ENCODE measurements around the gene CDC42BPA.
"Not testable (repeated sequence)": the region's sequence is repeated elsewhere in the genome, so short reads cannot be mapped to it uniquely, and the experiment has no call there.

CDC42BPA gene

DNA sequence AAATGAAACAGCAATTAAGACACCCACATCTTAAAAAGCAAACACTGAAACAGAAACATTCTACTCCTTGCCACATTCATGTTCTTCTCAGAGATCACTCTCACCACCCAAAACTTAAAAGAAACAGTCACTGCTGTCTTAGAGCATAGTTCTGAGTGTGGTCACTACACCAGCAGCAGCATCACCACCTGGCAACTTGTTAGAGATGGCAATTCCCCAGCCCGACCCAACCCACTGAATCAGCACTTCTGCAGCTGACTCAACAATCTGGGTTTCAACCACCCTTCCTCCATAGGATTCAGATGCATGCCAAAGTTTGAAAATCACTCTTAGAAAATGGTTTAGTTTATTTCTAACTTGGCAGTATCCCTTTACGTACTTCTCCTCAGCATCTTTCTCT is 126.1 kb downstream of the CDC42BPA start:
- DNase-seq (ENCODE audit: low read depth): no peak

DNA sequence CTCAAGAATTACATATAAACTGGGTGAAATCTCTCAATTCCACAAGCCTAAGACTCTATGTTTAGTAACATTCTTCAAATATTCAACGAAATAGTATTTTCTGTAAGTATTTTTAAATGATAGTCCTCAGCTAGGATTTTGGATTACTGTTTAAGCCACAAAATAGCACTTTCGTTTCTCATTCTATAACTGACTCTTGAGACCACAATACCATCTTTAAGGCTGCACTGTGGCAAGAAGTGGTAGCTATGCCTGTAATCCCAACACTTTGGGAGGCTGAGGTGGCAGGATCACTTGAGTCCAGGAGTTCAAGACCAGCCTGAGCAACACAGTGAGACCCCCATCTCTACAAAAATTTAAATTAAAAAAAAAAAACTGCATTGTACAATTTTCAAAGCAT is 126.7 kb downstream of the CDC42BPA start:
- DNase-seq (ENCODE audit: low read depth): no peak

DNA sequence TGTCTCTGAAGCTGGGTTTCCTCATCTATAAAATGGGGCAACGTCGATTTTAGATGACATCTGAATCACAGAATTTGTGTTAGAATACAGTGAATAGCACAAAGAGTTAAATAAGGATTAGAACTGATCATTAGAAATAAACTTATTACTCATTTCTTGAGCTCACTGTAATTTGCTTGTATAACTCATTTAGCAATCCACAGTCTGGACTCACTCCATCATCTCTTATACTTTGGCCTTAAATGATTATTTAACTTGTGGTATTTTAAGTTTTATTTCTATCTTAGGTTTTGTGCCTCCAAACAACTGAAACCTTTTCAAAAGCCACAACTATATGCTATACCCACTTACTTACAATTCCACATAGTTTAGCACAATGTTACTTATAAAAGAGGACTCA is 128.0 kb downstream of the CDC42BPA start:
- no peak for DNase-seq (ENCODE audit: low read depth)

DNA sequence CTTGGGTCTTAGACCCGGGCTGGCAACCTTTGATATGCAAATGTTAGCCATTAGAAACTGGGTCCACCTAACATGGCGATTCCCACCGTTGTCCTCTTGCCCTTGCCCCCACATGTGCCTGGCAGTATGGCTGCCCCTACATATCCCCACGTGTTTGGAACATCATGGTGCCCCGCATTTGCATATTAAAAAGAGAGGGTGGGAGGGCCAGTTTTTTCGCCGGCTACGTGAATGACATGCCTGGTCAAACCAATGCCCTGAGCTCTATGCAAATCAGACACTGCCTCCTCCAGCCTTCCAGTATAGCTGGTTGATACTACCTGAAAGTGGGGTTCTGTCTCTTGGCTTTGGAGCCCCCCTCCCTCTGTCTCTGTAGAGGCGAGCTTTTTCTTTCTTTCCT is 133.0 kb downstream of the CDC42BPA start:
- no peak for DNase-seq (ENCODE audit: low read depth)

DNA sequence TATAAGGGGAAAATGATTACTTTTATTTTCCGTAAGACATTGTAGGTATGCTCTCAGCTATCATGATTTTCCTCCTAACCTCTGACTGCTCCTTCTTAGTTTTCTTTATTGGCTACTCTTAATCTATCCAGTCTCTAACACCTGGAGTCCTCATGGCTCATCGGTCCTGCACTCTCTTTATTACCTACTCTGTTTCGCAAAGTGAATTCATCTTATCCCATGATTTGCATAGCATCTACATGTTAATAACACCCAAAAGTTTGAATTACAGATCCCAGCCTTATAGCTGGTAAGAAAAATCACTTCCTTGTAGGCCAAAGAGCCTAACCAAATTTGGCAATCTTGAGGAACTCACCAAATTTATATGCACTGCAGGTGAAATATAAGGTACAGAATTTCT is 136.3 kb downstream of the CDC42BPA start:
- no peak for DNase-seq (ENCODE audit: low read depth)

DNA sequence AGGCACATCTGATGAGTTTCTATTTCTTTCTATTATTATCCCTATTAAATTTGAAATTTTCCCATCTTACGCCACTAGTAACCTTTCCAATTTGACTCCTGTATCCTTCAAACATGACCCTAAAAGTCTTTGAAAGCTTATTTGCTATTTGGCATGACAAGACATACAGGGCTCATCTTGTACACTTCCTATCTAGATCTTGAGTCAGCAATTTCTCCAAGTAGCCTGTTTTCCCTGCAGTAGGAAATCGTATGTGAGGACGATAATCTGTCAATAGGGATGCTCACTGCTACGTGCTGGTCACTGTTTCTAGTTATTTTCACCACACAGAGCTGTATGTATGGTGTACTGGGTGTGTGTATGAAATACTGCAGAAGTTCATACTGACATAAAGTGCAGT is 142.7 kb downstream of the CDC42BPA start:
- DNase-seq (ENCODE audit: low read depth): no peak

DNA sequence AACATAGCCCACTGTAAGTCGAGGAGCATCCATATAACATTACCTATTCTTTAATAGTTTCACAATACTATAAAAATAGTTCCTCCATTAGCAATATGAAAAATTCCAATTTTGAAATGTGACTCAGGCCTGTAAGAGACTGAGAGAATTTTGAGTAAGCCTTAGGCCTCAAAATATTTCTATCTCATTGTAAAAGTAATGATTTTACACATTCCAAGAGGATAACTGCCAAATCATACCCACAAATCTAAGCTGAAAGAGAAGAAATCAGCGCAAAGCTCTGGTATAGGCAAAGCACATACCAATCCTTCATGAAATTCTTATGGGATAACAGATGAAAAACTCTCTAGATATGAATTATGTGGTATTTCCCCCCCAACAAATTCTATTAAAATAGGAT is 144.1 kb downstream of the CDC42BPA start:
- no peak for DNase-seq (ENCODE audit: low read depth)

DNA sequence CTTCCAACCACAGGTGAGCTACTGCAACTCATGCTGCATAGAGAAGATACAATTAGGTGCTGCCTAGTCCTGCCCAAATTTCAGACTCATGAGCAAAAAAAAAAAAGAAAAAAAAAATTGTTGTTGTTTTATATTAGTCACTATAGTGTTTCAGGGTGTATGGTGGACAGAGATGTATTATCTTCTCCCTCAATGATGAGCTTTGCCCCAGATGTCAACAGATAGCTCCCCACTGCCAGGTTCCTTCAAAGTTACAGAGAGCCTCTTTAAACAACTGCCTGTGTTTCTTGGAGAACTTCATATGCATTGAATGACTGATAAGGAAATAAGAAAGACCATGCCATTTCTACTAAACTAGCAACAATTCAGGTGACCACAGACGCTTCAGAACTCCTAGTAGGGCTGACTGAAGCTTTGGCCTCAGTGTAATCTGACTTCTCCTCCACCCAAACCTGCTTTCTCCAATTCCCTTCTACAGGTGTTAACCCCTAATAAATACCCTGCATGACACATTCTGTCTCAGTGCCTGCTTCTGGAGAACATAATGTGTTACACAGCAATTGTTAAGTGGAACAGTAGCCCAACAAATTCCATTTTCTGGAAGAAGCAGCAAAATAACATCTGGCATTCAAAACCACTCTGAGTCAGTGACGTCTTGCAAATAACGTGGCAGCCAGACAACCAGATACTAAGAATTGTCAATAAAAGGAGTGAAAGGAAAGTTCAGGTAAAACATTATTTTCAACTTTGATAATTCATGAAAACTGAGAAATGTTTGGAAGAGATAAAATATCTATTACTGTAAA is 147.7 kb downstream of the CDC42BPA start:
- DNase-seq (ENCODE audit: low read depth): no peak

DNA sequence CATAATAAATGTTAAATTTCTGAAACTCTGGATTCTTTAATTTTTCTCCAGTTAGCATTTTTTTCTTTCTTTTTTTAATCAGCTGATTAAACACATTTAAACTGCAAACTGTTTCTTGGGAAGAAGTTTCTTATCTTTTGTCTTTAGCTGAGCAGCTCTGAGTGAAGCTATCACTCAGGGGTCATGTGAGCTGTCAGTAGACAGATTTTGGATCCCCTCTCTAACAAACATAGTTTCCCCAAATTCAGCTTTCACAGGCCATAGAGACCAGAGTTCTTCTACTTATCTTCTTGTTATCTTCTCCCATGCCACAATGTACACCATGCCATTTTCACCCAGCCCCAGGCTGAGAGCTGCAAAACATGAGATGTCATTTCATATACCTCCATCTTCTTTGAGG is 148.9 kb downstream of the CDC42BPA start:
- DNase-seq (ENCODE audit: low read depth): no peak

DNA sequence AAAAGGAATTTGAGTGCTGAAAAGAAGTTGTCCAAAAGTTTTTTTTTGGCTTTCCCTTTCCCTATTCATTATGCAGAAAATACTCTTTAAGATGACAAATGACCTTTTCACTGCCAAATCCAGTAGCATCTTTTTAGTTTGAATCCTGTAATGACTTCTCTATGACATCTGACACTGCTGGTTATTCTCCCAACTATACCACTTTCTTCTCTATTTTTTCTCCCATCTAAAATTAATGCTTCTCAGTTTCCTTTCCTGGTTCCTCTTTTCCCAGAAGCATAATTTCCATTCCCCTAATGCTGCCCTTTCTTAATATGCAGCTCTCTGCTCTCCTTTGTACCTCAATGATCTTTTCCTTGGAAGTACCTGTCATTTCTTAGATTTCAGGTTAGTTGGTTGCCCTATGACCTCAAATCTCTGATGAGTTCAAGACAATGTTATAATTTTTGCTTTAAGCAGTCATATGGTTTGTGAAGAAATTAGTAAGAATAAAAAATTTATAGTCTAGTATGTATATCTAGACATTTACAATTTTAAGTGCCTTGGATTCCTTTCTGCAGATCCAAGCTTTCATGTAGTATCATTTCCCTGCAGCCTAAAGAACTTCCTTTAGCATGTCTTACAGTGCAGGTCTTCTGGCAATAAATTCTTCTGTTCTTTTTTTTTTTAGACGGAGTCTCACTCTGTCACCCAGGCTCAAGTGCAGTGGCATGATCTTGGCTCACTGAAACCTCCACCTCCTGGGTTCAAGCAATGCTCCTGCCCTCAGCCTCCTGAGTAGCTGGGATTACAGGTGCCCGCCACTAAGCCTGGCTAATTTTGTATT is 150.8 kb downstream of the CDC42BPA start:
- DNase-seq (ENCODE audit: low read depth): no peak

DNA sequence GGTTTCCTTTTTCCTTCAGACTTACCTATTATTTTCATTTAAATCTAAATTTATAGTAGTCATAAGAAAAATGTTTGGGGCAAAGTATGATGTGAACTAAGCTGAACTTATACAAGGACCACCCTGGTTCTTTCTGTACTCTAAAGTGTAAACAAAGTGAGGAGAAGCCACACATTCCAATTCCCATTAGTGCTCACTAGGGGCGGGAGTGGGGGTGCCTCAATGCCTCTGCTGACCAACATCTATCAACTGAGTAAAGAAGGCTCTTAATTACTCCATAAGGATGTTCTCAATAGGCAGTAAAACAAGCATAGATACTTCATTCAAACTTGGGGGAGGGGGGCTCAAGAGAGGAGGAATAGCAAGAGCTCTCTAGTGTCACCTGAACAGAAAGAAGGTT is 151.7 kb downstream of the CDC42BPA start:
- DNase-seq (ENCODE audit: low read depth): no peak

DNA sequence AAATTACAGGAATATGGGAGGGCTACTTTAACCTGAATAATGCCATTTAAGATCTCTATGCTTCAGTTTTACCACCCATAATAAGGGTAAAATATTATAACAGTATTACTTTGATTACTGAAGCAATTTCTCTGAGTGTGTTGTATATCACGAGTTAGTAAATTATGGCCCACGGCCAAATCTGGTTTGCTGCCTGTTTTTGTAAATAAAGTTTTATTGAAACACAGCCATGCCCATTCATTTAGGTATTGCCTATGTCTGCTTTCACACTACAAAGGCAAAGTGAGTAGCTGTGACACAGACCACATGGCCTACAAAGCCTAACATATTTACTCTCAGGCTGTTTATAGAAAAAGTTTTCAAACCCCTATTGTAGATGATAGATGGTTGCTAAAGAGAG is 156.8 kb downstream of the CDC42BPA start:
- no peak for DNase-seq (ENCODE audit: low read depth)

DNA sequence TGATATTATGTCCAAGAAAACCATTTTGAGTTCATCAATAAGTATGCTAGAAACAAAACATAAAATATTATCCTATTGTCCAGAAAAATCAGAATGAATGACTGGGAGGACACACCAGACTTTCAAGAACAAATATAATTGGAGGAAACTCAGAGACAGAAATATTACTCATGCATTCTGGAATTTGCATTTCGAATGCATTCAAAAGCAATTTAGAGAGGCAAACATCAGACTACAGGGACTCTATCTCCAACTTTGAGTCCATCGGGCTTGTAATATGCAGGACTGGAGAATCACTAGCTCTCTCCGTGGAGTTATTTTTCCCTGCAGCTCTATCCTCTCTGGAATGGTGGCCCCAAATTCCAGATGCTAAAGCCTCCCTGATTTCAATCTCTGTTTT is 161.8 kb downstream of the CDC42BPA start:
- DNase-seq (ENCODE audit: low read depth): no peak

DNA sequence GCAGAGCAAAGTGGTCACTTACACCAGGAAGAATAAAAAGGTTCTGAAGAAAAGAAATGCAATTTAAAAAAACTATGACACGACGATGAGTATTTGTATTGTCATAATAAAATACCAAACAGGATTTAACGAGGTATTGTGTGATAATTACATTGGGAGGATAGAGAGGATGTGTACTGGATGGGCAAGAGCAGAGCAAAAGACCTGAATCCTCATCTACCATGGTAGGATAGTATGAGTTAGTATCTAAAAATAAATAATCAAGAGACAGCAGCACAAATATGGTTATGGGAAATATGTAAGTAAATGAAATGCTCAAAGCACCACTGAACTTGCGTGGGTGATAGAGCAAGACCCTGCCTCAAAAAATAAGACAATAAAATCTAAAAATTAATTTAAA is 162.6 kb downstream of the CDC42BPA start:
- no peak for DNase-seq (ENCODE audit: low read depth)

DNA sequence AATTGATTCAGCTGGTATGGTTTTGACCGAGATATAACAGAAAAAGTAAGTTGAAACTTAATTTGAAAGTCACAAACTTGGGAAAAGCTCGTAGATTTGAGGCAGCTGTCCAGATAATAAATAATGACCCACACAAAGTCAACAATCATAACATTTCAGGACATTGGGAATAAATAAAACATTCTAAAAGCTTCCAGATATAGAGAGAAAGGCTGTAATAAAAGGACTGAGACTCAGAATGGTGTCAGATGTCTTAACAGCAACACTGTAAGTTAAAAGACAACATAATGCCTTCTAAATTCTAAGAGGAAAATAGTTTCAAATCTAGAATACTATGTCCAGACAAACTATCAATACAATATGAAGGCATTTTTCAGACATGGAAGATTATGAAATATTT is 163.3 kb downstream of the CDC42BPA start:
- no peak for DNase-seq (ENCODE audit: low read depth)

DNA sequence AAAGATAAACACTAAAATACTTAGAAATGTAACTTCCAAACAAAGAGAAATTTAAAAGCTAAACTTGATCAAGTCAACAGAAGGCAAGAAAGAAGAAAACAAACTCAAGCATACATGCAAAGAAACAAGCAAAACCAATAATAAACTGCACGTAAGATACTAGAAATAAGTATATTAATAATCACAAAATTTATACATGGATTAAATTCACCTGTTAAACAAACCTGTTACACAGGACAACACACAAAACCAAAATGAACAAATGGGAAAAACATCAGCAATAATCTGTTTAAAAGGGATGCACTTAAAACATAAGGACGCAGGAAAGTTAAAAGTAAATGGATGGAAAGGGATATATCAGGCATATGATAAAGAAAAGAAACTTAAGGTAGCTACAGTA is 165.8 kb downstream of the CDC42BPA start:
- DNase-seq (ENCODE audit: low read depth): no peak

DNA sequence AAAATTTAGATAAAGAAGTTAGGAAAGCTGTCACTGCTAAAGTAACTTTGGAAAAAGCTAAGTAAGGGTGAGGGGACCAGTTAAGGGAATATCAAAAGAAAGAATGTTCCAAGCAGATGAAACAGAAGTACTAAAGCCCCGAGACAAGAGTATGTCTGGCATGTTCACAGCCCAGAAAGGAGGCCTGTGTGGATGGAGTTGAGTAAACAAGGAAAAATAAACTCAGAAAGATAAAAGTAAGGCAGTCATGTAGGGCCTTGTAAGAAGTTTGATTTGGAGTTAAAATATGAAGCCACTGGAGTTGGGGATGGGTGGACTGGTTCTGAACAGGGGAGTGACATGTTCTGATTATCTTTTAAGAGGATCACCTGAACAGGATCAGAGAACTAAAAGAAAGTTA is 177.9 kb downstream of the CDC42BPA start:
- no peak for DNase-seq (ENCODE audit: low read depth)

DNA sequence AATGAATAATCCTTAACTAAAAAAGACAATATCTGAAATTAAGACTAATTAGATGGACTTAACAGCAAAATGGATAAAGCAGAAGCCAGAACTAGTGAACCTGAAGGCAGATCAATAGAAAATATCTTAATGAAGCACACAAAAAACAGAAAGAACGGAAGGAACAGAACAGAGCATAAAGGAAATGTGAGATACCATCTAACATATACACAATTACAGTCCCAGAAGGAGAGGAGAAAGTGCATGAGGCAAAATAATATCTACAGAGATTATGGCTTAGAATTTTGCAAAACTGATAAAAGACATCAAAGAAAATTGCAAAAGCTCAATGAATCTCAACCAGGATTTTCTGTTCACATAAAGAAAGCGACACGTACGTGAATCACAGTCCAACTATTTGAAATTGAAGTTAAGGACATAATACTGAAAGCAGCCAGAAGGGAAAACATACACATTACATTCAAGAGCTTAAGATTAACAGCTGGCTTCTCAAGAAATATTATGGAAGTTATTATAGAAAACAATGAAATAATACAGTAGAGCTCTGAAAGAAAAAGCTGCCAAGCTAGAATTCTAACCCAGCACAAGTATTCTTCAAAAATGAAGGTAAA is 182.0 kb downstream of the CDC42BPA start:
- DNase-seq (ENCODE audit: low read depth): no peak

DNA sequence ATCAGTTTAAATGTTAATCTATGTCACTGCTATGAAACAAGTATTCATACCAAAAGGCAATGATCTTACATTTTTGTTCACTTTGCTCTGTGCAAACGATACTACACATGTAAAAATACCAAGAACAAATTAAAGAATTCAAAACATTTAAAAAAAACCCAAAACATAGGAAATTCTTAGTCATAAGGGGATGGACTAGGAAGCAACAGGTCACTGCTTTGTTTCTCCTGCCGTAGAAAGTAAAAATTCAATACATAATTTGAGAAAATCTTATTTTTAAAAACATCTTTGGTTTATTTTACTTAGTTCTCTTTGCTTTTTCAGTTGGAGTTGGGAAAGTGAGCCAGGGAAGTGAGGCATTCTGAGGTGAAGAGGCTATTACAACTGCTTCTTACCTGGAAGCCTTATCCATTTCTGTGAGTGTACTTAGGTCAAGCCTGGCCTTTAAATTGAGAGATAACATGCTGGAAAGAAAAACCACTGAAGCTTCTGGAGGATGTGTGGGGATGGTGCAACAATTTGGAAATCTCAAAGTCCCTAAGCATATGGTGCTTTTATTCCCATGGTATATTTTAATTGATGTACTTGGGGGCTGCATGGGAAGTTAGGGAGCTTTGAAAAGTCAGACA is 183.5 kb downstream of the CDC42BPA start:
- no peak for DNase-seq (ENCODE audit: low read depth)

DNA sequence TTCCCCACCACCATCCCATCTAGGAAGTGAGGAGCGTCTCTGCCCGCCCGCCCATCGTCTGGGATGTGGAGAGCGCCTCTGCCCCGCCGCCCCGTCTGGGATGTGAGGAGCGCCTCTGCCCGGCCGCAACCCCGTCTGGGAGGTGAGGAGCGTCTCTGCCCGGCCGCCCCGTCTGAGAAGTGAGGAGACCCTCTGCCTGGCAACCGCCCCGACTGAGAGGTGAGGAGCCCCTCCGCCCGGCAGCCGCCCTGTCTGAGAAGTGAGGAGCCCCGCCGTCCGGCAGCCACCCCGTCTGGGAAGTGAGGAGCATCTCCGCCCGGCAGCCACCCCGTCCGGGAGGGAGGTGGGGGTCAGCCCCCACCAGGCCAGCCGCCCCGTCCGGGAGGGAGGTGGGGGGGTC is 185.6 kb downstream of the CDC42BPA start:
- not testable (repeated sequence) for DNase-seq (ENCODE audit: low read depth)

DNA sequence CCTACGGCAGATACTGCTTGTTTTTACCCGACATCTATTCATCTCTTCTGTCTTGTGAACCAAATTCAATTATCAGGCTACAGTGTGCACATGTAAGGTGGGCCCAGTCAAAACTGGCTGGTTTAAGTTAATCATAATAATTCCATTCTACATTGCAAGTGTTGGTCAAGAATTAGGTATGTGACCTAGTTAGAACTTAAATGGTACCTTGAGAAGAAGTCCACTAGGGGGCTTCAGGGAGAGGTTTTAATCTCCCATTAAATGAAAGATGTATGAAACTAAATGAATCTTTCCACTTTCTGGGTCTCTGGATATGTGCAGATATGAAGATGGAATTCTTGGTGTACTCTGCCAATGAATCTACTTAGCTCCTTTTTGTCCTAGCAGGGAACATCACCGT is 187.1 kb downstream of the CDC42BPA start:
- DNase-seq (ENCODE audit: low read depth): no peak

DNA sequence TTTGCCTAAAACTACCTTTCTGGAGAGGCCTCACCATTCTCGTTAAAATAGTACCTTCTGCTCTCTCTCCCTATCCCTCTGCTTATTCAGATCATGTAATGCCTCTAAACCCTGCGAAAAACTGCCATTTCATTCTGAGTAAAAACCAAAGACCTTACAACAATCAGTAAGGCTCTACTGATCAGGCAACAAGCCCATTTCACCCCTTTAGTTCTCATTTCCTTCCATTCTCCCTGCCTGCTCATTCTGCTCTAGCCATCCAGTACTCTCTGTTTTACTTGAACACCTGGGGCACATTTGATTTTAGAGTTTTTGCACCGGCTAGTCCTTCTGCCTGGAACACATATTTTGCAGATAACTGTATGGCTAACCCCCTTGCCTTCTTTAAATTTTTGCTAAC is 190.4 kb downstream of the CDC42BPA start:
- no peak for DNase-seq (ENCODE audit: low read depth)
